Stimulated activated CD8-positive, alpha-beta memory T cell treated with anti-CD3 and anti-CD28 coated beads, Interleukin-7, amount 100 ng/mL, for 1 hour (primary cell): ENCODE data around the gene CST4.
"Not testable (repeated sequence)": the region's sequence is repeated elsewhere in the genome, so short reads cannot be mapped to it uniquely, and the experiment has no call there.

Experiments used
- DNase-seq, 2 donors: peaks; one replicate each; pipeline ENCODE4 v3.0.0-alpha.2; 2020; ENCODE audit warnings: low read depth in 2 of 2

The CST4 gene

GRCh38 chr20:23687986-23688385, 852 bp downstream of the CST4 start:
- no peak for DNase-seq

- no peak for DNase-seq
Measured at GRCh38 chr20:23686046-23686750, 2.6 kb downstream of the CST4 start.

GRCh38 chr20:23685529-23685896, 3.3 kb downstream of the CST4 start:
- DNase-seq: not testable (repeated sequence)

- no peak for DNase-seq
Measured at GRCh38 chr20:23684261-23684660, 4.6 kb downstream of the CST4 start.

GRCh38 chr20:23683807-23684206, 5.0 kb downstream of the CST4 start:
- no peak for DNase-seq

- DNase-seq: no peak
Measured at GRCh38 chr20:23683281-23683680, 5.6 kb downstream of the CST4 start.

GRCh38 chr20:23680146-23680545, 8.7 kb downstream of the CST4 start:
- no peak for DNase-seq

GRCh38 chr20:23679133-23680092, 9.4 kb downstream of the CST4 start:
- DNase-seq: no peak

- DNase-seq: no peak
Measured at GRCh38 chr20:23673209-23673608, 15.6 kb downstream of the CST4 start.

- DNase-seq: no peak
Measured at GRCh38 chr20:23672158-23672557, 16.7 kb downstream of the CST4 start.

GRCh38 chr20:23671479-23671878, 17.4 kb downstream of the CST4 start:
- no peak for DNase-seq

- DNase-seq: no peak
Measured at GRCh38 chr20:23670361-23670760, 18.5 kb downstream of the CST4 start.

- DNase-seq: no peak
Measured at GRCh38 chr20:23669866-23670265, 19.0 kb downstream of the CST4 start.

GRCh38 chr20:23669327-23669726, 19.5 kb downstream of the CST4 start:
- no peak for DNase-seq

GRCh38 chr20:23668477-23668951, 20.3 kb downstream of the CST4 start:
- no peak for DNase-seq

GRCh38 chr20:23667666-23668065, 21.2 kb downstream of the CST4 start:
- DNase-seq: no peak

GRCh38 chr20:23666698-23667097, 22.1 kb downstream of the CST4 start:
- no peak for DNase-seq

GRCh38 chr20:23666189-23666588, 22.6 kb downstream of the CST4 start:
- no peak for DNase-seq

- DNase-seq: no peak
Measured at GRCh38 chr20:23664954-23665353, 23.9 kb downstream of the CST4 start.

GRCh38 chr20:23664046-23664445, 24.8 kb downstream of the CST4 start:
- not testable (repeated sequence) for DNase-seq

GRCh38 chr20:23663180-23663579, 25.7 kb downstream of the CST4 start:
- no peak for DNase-seq

- no peak for DNase-seq
Measured at GRCh38 chr20:23662276-23662870, 26.5 kb downstream of the CST4 start.
